Panc1 (cell line): ENCODE data around the gene TLE1. TPM values are rescaled to one million over a fixed set of nuclear protein-coding genes. Genes with fewer than 3 reads are reported as not detected.

ENCODE experiments used
- ATAC-seq: fragments of 200-7000 bp; cut with Tn5 transposase; 2 replicates; pipeline ENCODE4 v1.9.1; 2020; ENCODE audit warnings: mild to moderate bottlenecking, moderate library complexity
- BruUV-seq: library from RNA; stranded (reverse); fragments of 400-500 nt; replicated peaks from 2 replicates; lab custom pipeline; 2021; lab: Mats Ljungman, UMichigan
- CTCF ChIA-PET: fragments of 300-600 bp; sonication (Branson Sonifier 250); formaldehyde crosslinking; loops from one replicate; lab custom pipeline; 2022; ENCODE audit warnings: antibody characterized with exemption; lab: Charles Lee
- POLR2A ChIA-PET: fragments of 300-600 bp; sonication (Branson Sonifier 250); formaldehyde crosslinking; loops from one replicate; lab custom pipeline; 2022; ENCODE audit warnings: antibody characterized with exemption; lab: Charles Lee
- DNase-seq: peaks from one replicate; pipeline ENCODE4 v3.0.0-alpha.2; 2010; ENCODE audit warnings: low read depth, low spot score
- H3K27ac ChIP-seq: 2 replicates; pipeline ENCODE4 v1.5.1; 2011; ENCODE audit warnings: mild to moderate bottlenecking, low read length, inconsistent platforms
- H3K27me3 ChIP-seq: fragments of 200-500 bp; sonication (Bioruptor generic); 2 replicates; pipeline ENCODE4 v1.6.0; 2014; ENCODE audit warnings: low read length, inconsistent platforms; ENCODE audit not compliant: control insufficient read depth, insufficient read depth
- H3K36me3 ChIP-seq: fragments of 200-500 bp; sonication (Bioruptor generic); 2 replicates; pipeline ENCODE4 v1.5.1; 2014; ENCODE audit warnings: inconsistent platforms, mild to moderate bottlenecking, low read length, moderate library complexity; ENCODE audit not compliant: control insufficient read depth, insufficient read depth
- H3K4me1 ChIP-seq: 2 replicates; pipeline ENCODE4 v1.5.1; 2011; ENCODE audit warnings: inconsistent platforms, mild to moderate bottlenecking, low read length, moderate library complexity; ENCODE audit not compliant: control insufficient read depth, insufficient read depth
- H3K4me3 ChIP-seq, 2 experiments: 2 replicates each; pipeline ENCODE4 v1.5.1; 2011 to 2012; ENCODE audit warnings: low read depth in 2 of 2, low read length in 2 of 2, mild to moderate bottlenecking in 2 of 2, inconsistent platforms in 1 of 2, moderate library complexity in 1 of 2
- H3K9me3 ChIP-seq: fragments of 200-500 bp; sonication (Bioruptor generic); 2 replicates; pipeline ENCODE4 v1.5.1; 2014; ENCODE audit warnings: low read depth, mild to moderate bottlenecking, inconsistent platforms, low read length, moderate library complexity; ENCODE audit not compliant: control insufficient read depth, insufficient read depth
- CTCF ChIP-seq: fragments of 450-650 bp; IDR thresholded peaks from 2 replicates; pipeline ENCODE4 v1.5.1; 2017; ENCODE audit warnings: mild to moderate bottlenecking
- POLR2AphosphoS5 ChIP-seq: IDR thresholded peaks from 2 replicates; pipeline ENCODE4 v1.6.1; 2012; ENCODE audit warnings: mild to moderate bottlenecking, low read depth, low read length, moderate library complexity
- REST ChIP-seq, 2 experiments: IDR thresholded peaks; 2 replicates each; pipeline ENCODE4 v1.6.1; 2011 to 2012; ENCODE audit warnings: low read depth in 2 of 2, control low read depth in 1 of 2, low read length in 1 of 2, mild to moderate bottlenecking in 1 of 2, moderate library complexity in 1 of 2; ENCODE audit not compliant: insufficient read depth in 1 of 2
- SIN3A ChIP-seq: IDR thresholded peaks from 2 replicates; pipeline ENCODE4 v1.6.1; 2012; ENCODE audit warnings: low read depth, mild to moderate bottlenecking, low read length, moderate library complexity, borderline replicate concordance; ENCODE audit not compliant: insufficient read depth
- TCF7L2 ChIP-seq: IDR thresholded peaks from 2 replicates; pipeline ENCODE4 v1.6.1; 2011; ENCODE audit warnings: mild to moderate bottlenecking, low read depth, low read length, inconsistent platforms
- in situ Hi-C: cut with HindIII; loops from 2 replicates; pipeline ENCODE4 v1.10.0; 2016; ENCODE audit warnings: low sequenced_read_pairs, low pct_unique_long_range_greater_than_20kb
- intact Hi-C: fragments of 100-400 bp; cut with micrococcal nuclease; formaldehyde crosslinking; loops from one replicate; pipeline ENCODE4 v1.10.0; 2022; ENCODE audit not compliant: unreplicated experiment
- total RNA-seq: library from RNA; stranded (reverse); gene quantifications from one replicate; pipeline ENCODE4 v1.2.1, GENCODE V29; 2021; ENCODE audit not compliant: unreplicated experiment

TLE1 gene
- total RNA-seq, 1 experiment from 2014 or later: 12.9 TPM

GRCh38 chr9:81565609-81566008 lies 123.7 kb downstream of the TLE1 start:
- Histone ChIP-seq H3K4me3 (no peak overlapping the region), H3K36me3 (no peaks in the 10 kb centered on the region), H3K27ac (no peak overlapping the region), H3K9me3 (no peaks in the 10 kb centered on the region), H3K4me1 (no peaks in the 10 kb centered on the region; the same call in 1 of the 2 replicates), H3K27me3 (no peaks in the 10 kb centered on the region)
- DNase-seq: no peak
- ChIA-PET CTCF (interaction anchor here (0.6 kb wide), 1 partner anchor 18 kb away, joined by 7 read pairs; no protein-coding TSS in a partner anchor), POLR2A (no interaction called here)
- no peak for ATAC-seq
- TF ChIP-seq TCF7L2 (no peak), REST (IDR thresholded peaks at IDR 0.05; ENCODE audit: insufficient read depth in 1 of 2, low read depth in 2 of 2, low read length in 1 of 2) (no peak)
- no TSS peak for BruUV-seq
- in situ Hi-C loops: no loop called here
- intact Hi-C loops: no loop called here

- H3K4me3 ChIP-seq: no peak overlapping the region
- H3K4me1 ChIP-seq: no peaks in the 10 kb centered on the region; the same call in 1 of the 2 replicates
- TF ChIP-seq SIN3A (no peak), TCF7L2 (no peak), POLR2AphosphoS5 (no peak)
- no peaks in the 10 kb centered on the region for H3K9me3 ChIP-seq
- no peak overlapping the region for H3K27ac ChIP-seq
- in situ Hi-C loops: no loop called here
- ChIA-PET POLR2A (no interaction called here), CTCF (interaction anchor here (0.6 kb wide), 1 partner anchor 17 kb away, joined by 7 read pairs; no protein-coding TSS in a partner anchor)
- H3K36me3 ChIP-seq: no peaks in the 10 kb centered on the region
- ATAC-seq (no peak), DNase-seq (no peak)
- BruUV-seq: no TSS peak
- H3K27me3 ChIP-seq: no peaks in the 10 kb centered on the region
- intact Hi-C loops: no loop called here
These were observed 124.2 kb downstream of the TLE1 start for GRCh38 chr9:81565144-81565543.

- CTCF ChIA-PET: no interaction called here
- in situ Hi-C loops: no loop called here
- H3K27ac ChIP-seq: no peak overlapping the region
These were observed 124.7 kb downstream of the TLE1 start for GRCh38 chr9:81564632-81565031.

More at GRCh38 chr9:81564632-81565031, 124.7 kb downstream of the TLE1 start:
- Histone ChIP-seq H3K36me3 (no peaks in the 10 kb centered on the region), H3K4me3 (no peak overlapping the region), H3K9me3 (no peaks in the 10 kb centered on the region), H3K4me1 (no peaks in the 10 kb centered on the region; the same call in 1 of the 2 replicates), H3K27me3 (no peaks in the 10 kb centered on the region)
- intact Hi-C loops: no loop called here
- no peak for DNase-seq
- no peak for TF ChIP-seq SIN3A
- TF ChIP-seq POLR2AphosphoS5: no peak
- TF ChIP-seq REST (IDR thresholded peaks at IDR 0.05; ENCODE audit: insufficient read depth in 1 of 2, low read depth in 2 of 2, low read length in 1 of 2): no peak
- no peak for TF ChIP-seq TCF7L2
- TF ChIP-seq CTCF: no peak
- no TSS peak for BruUV-seq
- no peak for ATAC-seq
- POLR2A ChIA-PET: no interaction called here
